ENCODE measurements around the gene IRF5.
"Not testable (repeated sequence)": the region's sequence is repeated elsewhere in the genome, so short reads cannot be mapped to it uniquely, and the experiment has no call there.

Gene IRF5

DNA sequence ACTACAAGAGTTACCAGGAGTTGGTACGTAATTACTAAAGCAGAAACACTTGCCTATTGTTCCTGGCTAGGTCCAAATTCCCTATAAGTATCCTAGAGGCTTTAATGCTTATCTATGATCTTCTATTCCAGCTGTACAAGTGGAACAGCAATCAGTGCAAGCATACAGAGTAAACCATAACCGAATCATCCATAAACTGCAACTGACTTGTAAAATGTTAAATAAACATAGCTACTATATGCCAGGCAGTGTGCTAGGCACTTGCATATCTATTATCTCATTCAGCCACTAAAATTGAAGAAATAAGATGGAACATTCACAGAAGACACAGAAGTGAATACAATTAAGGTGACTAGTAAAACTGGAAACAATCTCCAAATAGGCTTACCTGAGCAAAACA lies 55.7 kb downstream of the IRF5 start:
- DNase-seq (ENCODE audit: low spot score), result no peak
- no peak for TF ChIP-seq CTCF (IDR thresholded peaks at IDR 0.05; ENCODE audit: extremely low read depth, missing control alignments)

DNA sequence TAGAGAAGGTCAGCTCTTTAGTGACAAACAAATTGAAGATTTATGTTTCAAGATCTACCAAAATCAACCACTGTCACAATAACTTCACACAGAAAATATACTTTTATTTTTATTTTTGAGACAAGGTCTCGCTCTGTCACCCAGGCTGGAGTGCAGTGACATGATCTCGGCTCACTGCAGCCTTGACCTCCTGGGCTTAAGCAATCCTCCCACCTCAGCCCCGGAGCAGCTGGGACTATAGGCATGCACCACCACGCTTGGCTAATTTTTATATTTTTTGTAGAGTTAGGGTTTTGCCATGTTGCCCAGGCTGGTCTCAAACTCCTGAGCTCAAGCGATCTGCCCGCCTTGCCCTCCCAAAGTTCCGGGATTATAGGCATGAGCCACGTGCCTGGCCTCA lies 56.8 kb downstream of the IRF5 start:
- DNase-seq (ENCODE audit: low spot score), result not testable (repeated sequence)

DNA sequence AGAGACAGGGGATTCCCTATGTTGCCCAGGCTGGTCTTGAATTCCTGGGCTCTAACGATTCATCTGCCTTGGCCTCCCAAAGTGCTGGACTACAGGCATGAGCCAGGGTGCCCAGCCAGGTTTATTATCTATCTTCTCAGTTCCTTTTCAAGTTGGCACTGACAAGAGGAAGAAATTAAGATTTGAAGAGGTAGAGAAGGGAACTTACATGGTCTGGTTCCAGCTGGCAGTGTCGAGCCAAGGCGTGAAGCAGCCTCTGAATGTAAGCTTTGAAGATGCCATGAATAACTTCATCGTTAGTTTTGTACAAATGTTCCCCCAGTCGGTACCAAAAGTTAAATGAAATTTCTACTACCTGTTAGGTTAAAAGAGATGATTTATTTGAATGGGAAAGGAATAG lies 59.5 kb downstream of the IRF5 start:
- TF ChIP-seq CTCF (IDR thresholded peaks at IDR 0.05; ENCODE audit: extremely low read depth, missing control alignments), result no peak
- no peak for DNase-seq (ENCODE audit: low spot score)

All from GM20000 (cell line).